GM10266 (cell line): ENCODE results near the gene SFSWAP.

Experiments used
- DNase-seq: peaks from one replicate; pipeline ENCODE4 v3.0.0; 2012; ENCODE audit errors: extremely low spot score
- TF ChIP-seq, protein P1 (sequence below): IDR thresholded peaks from 2 replicates; pipeline ENCODE4 v1.5.1; 2012; ENCODE audit warnings: mild to moderate bottlenecking, low read depth; ENCODE audit not compliant: control insufficient read depth, insufficient read depth; ENCODE audit errors: missing control alignments

The SFSWAP gene

DNA sequence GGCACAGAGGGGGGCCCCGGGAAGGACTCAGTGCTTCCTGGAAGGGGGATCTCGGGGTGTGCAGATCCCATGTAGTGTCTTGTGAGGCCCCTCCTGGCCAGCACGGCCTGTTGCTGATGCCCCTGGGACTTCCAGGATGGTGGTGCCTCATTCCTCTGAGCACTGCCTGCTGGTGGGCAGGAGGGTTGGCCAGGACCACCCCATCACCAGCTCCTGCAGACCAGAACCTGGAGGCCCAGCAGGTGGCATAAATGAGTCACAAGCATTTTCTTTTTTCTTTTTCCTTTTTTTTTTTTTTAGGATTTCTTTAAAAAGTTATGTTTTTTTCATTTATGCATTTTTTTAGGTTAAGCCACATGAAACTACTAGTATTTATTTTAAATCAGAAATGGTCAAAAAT lies 125.3 kb downstream of the SFSWAP start:
- TF ChIP-seq, protein P1, sequence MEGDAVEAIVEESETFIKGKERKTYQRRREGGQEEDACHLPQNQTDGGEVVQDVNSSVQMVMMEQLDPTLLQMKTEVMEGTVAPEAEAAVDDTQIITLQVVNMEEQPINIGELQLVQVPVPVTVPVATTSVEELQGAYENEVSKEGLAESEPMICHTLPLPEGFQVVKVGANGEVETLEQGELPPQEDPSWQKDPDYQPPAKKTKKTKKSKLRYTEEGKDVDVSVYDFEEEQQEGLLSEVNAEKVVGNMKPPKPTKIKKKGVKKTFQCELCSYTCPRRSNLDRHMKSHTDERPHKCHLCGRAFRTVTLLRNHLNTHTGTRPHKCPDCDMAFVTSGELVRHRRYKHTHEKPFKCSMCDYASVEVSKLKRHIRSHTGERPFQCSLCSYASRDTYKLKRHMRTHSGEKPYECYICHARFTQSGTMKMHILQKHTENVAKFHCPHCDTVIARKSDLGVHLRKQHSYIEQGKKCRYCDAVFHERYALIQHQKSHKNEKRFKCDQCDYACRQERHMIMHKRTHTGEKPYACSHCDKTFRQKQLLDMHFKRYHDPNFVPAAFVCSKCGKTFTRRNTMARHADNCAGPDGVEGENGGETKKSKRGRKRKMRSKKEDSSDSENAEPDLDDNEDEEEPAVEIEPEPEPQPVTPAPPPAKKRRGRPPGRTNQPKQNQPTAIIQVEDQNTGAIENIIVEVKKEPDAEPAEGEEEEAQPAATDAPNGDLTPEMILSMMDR, result peak; percentile 40
- no peak for DNase-seq

DNA sequence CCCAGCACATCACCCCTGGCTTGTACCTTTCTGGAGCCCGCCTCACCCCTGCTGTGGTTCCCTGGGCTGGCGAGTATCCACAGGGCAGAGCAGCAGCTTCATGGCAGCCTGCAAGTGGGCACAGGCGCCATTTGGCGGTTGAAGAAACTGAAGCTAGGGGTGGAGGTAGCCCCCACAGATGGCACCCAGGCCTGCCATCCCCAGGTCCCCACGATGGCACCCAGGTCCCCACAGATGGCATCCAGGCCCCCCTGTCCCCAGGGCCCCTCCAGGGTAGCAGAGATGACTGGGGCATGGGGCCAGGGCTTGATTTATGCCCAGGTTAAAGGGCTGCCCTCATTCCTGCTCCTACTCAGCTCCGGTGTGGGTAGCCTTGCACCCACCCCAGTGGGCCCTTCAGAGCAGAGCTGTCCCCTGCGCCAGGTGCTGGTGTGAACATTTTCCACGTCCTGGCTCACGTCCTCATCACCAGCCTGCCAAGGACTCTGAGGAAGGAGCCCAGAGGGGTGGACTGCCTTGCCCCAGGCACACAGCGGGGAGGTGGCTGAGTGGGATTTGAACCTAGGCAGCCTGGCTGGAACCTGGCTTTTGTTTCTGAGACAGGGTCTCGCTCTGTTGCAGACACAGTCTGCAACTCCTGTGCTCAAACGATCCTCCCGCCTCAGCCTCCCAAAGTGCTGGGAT lies 126.0 kb downstream of the SFSWAP start:
- TF ChIP-seq, protein P1, result no peak
- no peak for DNase-seq

DNA sequence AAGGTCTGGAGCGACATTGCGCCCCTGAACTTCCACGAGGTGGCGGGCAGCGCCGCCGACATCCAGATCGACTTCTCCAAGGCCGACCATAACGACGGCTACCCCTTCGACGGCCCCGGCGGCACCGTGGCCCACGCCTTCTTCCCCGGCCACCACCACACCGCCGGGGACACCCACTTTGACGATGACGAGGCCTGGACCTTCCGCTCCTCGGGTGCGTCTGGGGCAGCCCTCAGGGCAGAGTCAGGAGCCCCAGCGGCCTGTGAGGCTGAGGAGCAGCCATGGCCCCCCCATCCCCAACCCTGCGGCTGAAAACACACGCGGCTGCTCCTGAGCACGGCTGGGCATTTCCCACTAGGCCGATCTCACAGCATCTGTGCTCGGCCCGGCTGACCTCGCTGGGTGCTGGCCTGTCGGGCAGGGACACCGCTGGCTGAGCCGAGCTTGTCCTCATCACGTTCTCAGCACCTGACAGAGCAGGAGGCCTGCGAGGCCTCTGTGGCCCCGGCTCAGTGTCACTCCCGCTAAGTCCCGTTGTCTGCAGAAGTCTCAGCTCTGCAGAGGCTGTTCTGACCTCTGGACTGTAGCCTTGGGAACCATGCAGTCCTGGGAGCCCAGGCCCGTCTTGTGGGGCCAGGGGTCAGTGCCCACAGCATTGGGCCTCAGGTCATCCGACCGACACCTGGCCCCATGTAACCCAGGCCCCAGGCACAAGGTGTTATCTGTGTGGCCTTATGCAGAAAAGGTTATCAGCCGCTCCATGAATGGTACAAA lies 129.9 kb downstream of the SFSWAP start:
- TF ChIP-seq, protein P1, result no peak
- no peak for DNase-seq

DNA sequence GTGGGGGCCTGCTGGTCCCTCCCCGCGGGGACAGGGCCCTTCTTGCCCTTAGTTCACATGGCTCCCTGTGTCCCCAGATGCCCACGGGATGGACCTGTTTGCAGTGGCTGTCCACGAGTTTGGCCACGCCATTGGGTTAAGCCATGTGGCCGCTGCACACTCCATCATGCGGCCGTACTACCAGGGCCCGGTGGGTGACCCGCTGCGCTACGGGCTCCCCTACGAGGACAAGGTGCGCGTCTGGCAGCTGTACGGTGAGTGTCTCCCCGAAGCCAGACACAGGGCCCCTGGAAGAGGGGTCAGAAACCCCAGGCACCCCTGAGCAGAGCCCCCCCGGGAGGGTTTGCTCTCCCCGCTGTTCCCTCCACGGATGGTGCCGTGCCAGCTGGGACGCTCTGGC lies 130.7 kb downstream of the SFSWAP start:
- TF ChIP-seq, protein P1, result no peak
- no peak for DNase-seq

DNA sequence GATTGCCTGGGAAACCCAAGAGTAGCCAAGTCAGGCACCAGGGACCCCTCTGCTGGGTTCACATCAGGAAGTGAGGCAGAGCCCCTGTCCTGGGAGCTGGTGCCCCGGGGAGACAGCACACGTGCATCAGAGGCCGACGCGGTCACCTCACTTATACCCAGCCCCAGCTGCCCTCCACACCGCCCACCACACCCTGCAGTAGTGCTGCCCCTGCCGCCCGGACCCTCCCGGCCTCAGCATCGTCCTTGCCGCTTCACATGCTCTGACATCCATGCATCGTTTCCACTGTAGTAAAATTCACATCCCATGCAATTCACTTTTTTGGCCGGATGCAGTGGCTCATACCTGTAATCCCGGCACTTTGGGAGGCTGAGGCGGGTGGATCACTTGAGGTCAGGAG lies 131.3 kb downstream of the SFSWAP start:
- TF ChIP-seq, protein P1, result no peak
- no peak for DNase-seq

DNA sequence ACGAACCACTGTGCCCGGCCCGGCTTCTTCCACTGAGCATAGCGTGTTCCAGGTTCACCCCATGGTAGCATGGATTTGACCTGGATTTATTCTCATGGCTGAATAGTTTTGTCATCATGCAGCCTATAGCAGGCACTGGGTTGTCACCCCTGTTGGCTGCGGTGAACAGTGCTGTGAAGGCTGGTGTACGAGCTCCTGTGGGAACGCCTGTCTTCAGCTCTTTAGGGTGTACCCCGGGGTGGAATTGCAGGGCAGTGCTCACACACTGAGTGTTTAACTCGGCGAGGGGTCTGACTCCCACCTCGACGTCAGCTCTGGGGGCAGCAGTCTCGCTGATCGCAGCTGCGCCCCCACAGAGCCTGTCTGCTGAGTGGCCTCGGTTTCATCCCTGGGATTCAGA lies 132.6 kb downstream of the SFSWAP start:
- TF ChIP-seq, protein P1, result no peak
- no peak for DNase-seq

DNA sequence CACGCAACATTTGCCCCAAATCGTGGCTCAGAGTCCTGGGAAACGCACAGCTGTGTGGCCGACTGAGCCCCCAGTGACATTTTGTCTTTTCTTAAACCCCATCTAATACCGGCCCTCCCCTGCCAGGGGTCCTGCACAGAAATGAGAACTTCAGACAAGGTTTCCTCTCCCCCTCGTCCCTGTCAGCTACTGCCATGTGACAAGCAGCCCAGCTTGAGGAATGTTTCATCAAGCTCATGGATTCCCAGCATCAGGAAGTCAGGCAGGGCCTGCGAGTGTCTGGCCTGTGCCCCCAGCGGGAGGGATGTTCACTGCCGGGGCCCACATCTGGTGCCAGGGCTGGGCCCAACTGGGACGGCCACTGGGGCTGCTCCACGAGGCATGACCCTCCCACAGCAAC lies 133.2 kb downstream of the SFSWAP start:
- TF ChIP-seq, protein P1, result no peak
- no peak for DNase-seq
